MM.1S (cell line): ENCODE results near the gene OSMR.

Source experiments
- CTCF ChIP-seq: fragments of 300-600 bp; sonication (generic); IDR thresholded peaks from 2 replicates; pipeline ENCODE4 v1.5.1; 2016; ENCODE audit warnings: antibody characterized with exemption, low read length, mixed read lengths
- EZH2 ChIP-seq: fragments of 300-600 bp; sonication (generic); optimal IDR thresholded peaks from 2 replicates; pipeline ENCODE3; 2017; ENCODE audit warnings: low read depth, mild to moderate bottlenecking, antibody characterized with exemption, low read length, mixed read lengths

GRCh38 chr5:38846379-38847011, 683 bp downstream of the OSMR start:
- no peak for TF ChIP-seq CTCF
- no peak for TF ChIP-seq EZH2
